Fibroblast of lung (primary cell): ENCODE results near the gene TOP1.

ENCODE experiments used
- CTCF ChIP-seq, 2 donors: IDR thresholded peaks in 1 of 2; conservative IDR thresholded peaks in 1 of 2; 1 replicate in 1 of 2; 2 replicates in 1 of 2; pipeline ENCODE4 v1.5.1; 2011 to 2012; ENCODE audit warnings: low read length in 2 of 2, control low read depth in 1 of 2, inconsistent platforms in 1 of 2, low read depth in 1 of 2, mild to moderate bottlenecking in 1 of 2
- EZH2 ChIP-seq: IDR thresholded peaks from 2 replicates; pipeline ENCODE4 v1.5.1; 2012; ENCODE audit warnings: low read length, control low read depth, mild to moderate bottlenecking; ENCODE audit errors: missing control alignments

GRCh38 chr20:41082306-41082705, 53.7 kb downstream of the TOP1 start:
- TF ChIP-seq CTCF (conservative IDR thresholded peaks at IDR 0.05 in 1 of 2, IDR thresholded peaks at IDR 0.05 in 1 of 2; ENCODE audit: low read depth in 1 of 2, low read length in 2 of 2): no peak
- TF ChIP-seq EZH2: no peak
